ENCODE data around the gene SSC4D.

- no peak for TF ChIP-seq CTCF (IDR thresholded peaks at IDR 0.05)
- TF ChIP-seq POLR2AphosphoS5 (IDR thresholded peaks at IDR 0.05), result no peak
These were observed 58.1 kb downstream of the SSC4D start for GRCh38 chr7:76351372-76351771.
